Upper lobe of left lung (tissue), 4 donors: ENCODE measurements around the gene GALNT11.

Source experiments
- CTCF ChIP-seq, 6 experiments: fragments of 450-650 bp in 4 of 6; fragments of 200-600 bp in 2 of 6; sonication (generic) in 2 of 6; IDR thresholded peaks; one replicate each; pipeline ENCODE4 v1.5.1; 2016 to 2019; ENCODE audit warnings: antibody characterized with exemption in 6 of 6
- EP300 ChIP-seq, 4 donors: sonication (generic); formaldehyde crosslinking; IDR thresholded peaks; one replicate each; pipeline ENCODE4 v1.5.1; 2017; ENCODE audit warnings: antibody characterized with exemption in 4 of 4, control low read depth in 2 of 4
- POLR2A ChIP-seq, 4 donors: fragments of 450-650 bp; IDR thresholded peaks; one replicate each; pipeline ENCODE4 v1.5.1; 2016 to 2017; ENCODE audit warnings: antibody characterized with exemption in 4 of 4, mild to moderate bottlenecking in 2 of 4
- POLR2AphosphoS5 ChIP-seq, 2 donors: sonication (generic); formaldehyde crosslinking; IDR thresholded peaks; one replicate each; pipeline ENCODE4 v1.5.1; 2017; ENCODE audit warnings: antibody characterized with exemption in 2 of 2

- TF ChIP-seq CTCF (IDR thresholded peaks at IDR 0.05) (no peak), EP300 (IDR thresholded peaks at IDR 0.05) (no peak), POLR2A (IDR thresholded peaks at IDR 0.05) (no peak), POLR2AphosphoS5 (IDR thresholded peaks at IDR 0.05) (no peak)
These were observed 51.8 kb downstream of the GALNT11 start for GRCh38 chr7:152076940-152077933.
